HepG2 (cell line): ENCODE measurements around the gene CYTH1.

Experiments used
- EZH2 ChIP-seq: conservative IDR thresholded peaks from 2 replicates; pipeline ENCODE4 v1.6.1; 2012; ENCODE audit warnings: mild to moderate bottlenecking, low read depth, low read length, moderate library complexity
- HDAC2 ChIP-seq: sonication (generic); formaldehyde crosslinking; IDR thresholded peaks from 2 replicates; pipeline ENCODE4 v1.4.0; 2020; ENCODE audit warnings: missing genetic modification reagents
- HMG20B ChIP-seq: conservative IDR thresholded peaks from 2 replicates; pipeline ENCODE4 v1.6.1; 2016; ENCODE audit warnings: missing genetic modification reagents, missing compliant biosample characterization
- ISL2 ChIP-seq: sonication (generic); formaldehyde crosslinking; IDR thresholded peaks from 2 replicates; pipeline ENCODE4 v1.5.0; 2020; ENCODE audit warnings: missing genetic modification reagents
- KDM1A ChIP-seq: IDR thresholded peaks from 2 replicates; pipeline ENCODE4 v1.6.1; 2016; ENCODE audit warnings: missing compliant biosample characterization
- MXI1 ChIP-seq: IDR thresholded peaks from 3 replicates; pipeline ENCODE4 v1.6.1; 2012; ENCODE audit warnings: low read depth, low read length, inconsistent platforms, borderline replicate concordance
- TBP ChIP-seq: sonication (generic); formaldehyde crosslinking; IDR thresholded peaks from 2 replicates; pipeline ENCODE4 v1.5.0; 2020; ENCODE audit warnings: missing genetic modification reagents
- THYN1 ChIP-seq: sonication (generic); formaldehyde crosslinking; IDR thresholded peaks from 2 replicates; pipeline ENCODE4 v1.8.1; 2023; ENCODE audit warnings: low read depth, mild to moderate bottlenecking, moderate library complexity, missing genetic modification reagents, borderline replicate concordance
- ZNF18 ChIP-seq: sonication (generic); formaldehyde crosslinking; IDR thresholded peaks from 2 replicates; pipeline ENCODE4 v1.8.0; 2022; ENCODE audit warnings: mild to moderate bottlenecking, missing genetic modification reagents; ENCODE audit not compliant: insufficient replicate concordance
- ZNF510 ChIP-seq: sonication (generic); formaldehyde crosslinking; IDR thresholded peaks from 2 replicates; pipeline ENCODE4 v1.4.0; 2020; ENCODE audit warnings: low read depth, mild to moderate bottlenecking, missing genetic modification reagents
- ZNF569 ChIP-seq: sonication (generic); formaldehyde crosslinking; IDR thresholded peaks from 2 replicates; pipeline ENCODE4 v1.5.0; 2020; ENCODE audit warnings: mild to moderate bottlenecking, missing genetic modification reagents, moderate library complexity, borderline replicate concordance
- ZSCAN29 ChIP-seq: sonication (generic); formaldehyde crosslinking; conservative IDR thresholded peaks from 2 replicates; pipeline ENCODE4 v1.4.0; 2020; ENCODE audit warnings: mild to moderate bottlenecking, missing genetic modification reagents

- no peak for TF ChIP-seq ZNF569 (CRISPR knock-in tag)
- no peak for TF ChIP-seq EZH2
- no peak for TF ChIP-seq ZSCAN29 (CRISPR knock-in tag)
- TF ChIP-seq THYN1 (CRISPR knock-in tag), result no peak
- TF ChIP-seq TBP (CRISPR knock-in tag), result no peak
- TF ChIP-seq HMG20B (CRISPR knock-in tag), result no peak
- no peak for TF ChIP-seq KDM1A (CRISPR knock-in tag)
- no peak for TF ChIP-seq ZNF510 (CRISPR knock-in tag)
- TF ChIP-seq MXI1, result no peak
- no peak for TF ChIP-seq HDAC2 (CRISPR knock-in tag)
- TF ChIP-seq ISL2, result no peak
- TF ChIP-seq ZNF18, result no peak
These were observed 137.1 kb downstream of the CYTH1 start for GRCh38 chr17:78644931-78645351.
